D721Med (cell line): Measurements from ENCODE around the gene ZDHHC14.
"Not testable (repeated sequence)": the region's sequence is repeated elsewhere in the genome, so short reads cannot be mapped to it uniquely, and the experiment has no call there.

Source experiments
- DNase-seq: peaks from one replicate; pipeline ENCODE4 v3.0.0; 2011; ENCODE audit warnings: low spot score; ENCODE audit not compliant: insufficient read length
- FAIRE-seq: peaks from 2 replicates; lab custom pipeline; 2011; peaks lifted over from hg19 to GRCh38; lab: Jason Lieb, UNC
- TF ChIP-seq, protein P1 (sequence below): IDR thresholded peaks from 2 replicates; pipeline ENCODE4 v1.5.1; 2012; ENCODE audit warnings: mild to moderate bottlenecking, control low read depth; ENCODE audit not compliant: insufficient read depth; ENCODE audit errors: missing control alignments

The ZDHHC14 gene

DNA sequence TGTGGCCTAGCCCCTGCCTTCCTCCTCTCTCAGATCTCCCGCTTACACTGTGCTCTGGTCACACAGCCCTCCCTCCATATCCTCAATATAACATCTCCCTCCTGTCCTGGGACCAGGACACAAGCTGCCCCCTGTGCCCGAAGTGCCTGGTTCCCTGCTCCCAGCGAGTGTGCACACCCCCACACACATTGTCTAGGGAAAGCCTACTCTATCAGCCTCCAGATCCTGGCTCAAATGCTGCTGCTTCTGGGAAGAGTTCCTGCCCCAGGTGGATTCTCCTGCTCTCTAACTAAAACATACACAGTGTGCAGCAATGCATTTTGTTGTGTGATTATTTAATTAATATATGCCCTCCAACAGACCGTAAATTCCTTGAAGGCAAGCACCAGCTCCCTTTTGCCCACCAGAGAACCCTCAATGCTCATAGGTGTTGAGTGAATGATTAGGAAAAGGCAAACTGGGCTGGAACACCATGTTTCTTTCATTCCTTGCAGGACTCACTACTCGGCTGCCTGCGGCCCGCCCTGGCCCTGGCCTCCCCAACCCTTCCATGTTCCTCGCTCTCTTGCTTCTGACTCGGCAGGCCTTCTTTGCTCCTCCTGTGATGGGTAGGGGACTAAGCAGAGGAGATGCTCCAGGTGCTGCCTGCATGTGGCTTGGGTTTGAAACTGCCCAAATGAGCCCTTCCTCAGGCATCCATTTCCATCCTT lies 194.6 kb downstream of the ZDHHC14 start:
- no peak for FAIRE-seq
- TF ChIP-seq, protein P1, sequence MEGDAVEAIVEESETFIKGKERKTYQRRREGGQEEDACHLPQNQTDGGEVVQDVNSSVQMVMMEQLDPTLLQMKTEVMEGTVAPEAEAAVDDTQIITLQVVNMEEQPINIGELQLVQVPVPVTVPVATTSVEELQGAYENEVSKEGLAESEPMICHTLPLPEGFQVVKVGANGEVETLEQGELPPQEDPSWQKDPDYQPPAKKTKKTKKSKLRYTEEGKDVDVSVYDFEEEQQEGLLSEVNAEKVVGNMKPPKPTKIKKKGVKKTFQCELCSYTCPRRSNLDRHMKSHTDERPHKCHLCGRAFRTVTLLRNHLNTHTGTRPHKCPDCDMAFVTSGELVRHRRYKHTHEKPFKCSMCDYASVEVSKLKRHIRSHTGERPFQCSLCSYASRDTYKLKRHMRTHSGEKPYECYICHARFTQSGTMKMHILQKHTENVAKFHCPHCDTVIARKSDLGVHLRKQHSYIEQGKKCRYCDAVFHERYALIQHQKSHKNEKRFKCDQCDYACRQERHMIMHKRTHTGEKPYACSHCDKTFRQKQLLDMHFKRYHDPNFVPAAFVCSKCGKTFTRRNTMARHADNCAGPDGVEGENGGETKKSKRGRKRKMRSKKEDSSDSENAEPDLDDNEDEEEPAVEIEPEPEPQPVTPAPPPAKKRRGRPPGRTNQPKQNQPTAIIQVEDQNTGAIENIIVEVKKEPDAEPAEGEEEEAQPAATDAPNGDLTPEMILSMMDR, result no peak

DNA sequence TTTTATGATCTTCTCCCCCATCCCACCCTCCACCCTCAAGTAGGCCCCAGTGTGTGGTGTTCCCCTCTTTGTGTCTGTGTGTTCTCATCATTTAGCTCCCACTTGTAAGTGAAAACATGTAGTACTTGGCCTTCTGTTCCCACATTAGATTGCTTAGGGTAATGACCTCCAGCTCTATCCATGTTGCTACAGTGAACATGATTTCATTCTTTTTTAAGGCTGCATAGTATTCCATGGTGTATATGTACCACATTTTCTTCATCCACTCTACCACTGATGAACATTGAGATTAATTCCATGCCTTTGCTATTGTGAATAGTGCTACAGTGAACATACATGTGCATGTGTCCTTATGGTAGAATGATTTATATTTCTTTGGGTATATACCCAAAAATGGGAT lies 196.0 kb downstream of the ZDHHC14 start:
- FAIRE-seq, DNase-seq: not testable (repeated sequence)

More for the DNA sequence above, 194.6 kb downstream of the ZDHHC14 start:
- DNase-seq, result no peak

DNA sequence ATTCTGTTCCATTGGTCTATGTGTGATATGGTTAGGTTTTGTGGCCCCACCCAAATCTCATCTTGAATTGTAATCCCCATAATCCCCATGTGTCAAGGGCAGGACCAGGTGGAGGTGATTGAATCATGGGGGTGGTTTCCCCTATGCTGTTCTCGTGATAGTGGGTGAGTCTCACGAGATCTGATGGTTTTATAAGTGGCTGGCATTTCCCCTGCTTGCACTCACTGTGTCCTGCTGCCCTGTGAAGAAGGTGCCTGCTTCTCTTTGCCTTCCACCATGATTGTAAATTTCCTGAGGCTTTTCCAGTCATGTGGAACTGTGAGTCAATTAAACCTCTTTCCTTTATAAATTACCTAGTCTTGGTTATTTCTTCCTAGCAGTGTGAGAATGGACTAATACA lies 197.5 kb downstream of the ZDHHC14 start:
- FAIRE-seq, DNase-seq: not testable (repeated sequence)

DNA sequence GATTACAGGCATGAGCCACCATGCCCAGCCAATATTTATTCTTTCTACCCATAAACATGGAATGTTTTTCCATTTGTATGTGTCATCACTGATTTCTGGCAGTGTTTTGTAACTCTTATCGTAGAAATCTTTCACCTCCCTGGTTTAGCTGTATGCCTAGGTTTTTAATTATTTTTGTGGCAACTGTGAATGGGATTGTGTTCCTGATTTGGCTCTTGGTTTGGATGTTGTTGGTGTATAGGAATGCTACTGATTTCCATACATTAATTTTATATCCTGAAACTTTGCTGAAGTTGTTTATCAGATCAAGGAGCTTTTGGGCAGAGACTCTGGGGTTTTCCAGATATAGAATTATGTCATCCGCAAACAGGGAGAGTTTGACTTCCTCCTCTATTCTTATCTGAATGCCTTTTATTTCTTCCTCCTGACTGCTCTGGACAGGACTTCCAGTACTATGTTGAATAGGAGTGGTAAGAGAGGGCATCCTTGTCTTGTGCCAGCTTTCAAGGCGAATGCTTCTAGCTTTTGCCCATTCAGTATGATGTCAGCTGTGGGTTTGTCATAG lies 198.6 kb downstream of the ZDHHC14 start:
- DNase-seq (no peak), FAIRE-seq (no peak)
- TF ChIP-seq, protein P1, result no peak

DNA sequence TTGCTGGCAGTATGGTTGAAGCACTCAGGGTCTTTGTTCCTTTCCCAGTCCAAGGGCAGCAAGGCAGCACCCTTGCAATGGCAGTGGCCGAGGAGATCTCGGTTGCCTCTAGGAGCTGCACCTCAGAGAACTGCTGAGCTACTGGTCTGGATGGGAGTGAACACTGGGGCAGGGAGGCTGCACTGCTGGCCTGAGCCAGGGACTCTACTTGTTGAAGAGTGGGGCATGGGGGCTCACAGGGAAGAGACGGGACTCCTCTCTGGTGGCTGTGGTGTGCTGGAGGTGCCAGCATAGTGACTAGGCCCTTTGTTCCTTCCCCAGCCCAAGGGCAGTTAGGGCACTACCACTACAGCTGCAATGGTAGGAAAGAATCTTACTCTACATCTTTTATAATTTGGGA lies 203.0 kb downstream of the ZDHHC14 start:
- DNase-seq (no peak), FAIRE-seq (no peak)
- TF ChIP-seq, protein P1, result no peak

DNA sequence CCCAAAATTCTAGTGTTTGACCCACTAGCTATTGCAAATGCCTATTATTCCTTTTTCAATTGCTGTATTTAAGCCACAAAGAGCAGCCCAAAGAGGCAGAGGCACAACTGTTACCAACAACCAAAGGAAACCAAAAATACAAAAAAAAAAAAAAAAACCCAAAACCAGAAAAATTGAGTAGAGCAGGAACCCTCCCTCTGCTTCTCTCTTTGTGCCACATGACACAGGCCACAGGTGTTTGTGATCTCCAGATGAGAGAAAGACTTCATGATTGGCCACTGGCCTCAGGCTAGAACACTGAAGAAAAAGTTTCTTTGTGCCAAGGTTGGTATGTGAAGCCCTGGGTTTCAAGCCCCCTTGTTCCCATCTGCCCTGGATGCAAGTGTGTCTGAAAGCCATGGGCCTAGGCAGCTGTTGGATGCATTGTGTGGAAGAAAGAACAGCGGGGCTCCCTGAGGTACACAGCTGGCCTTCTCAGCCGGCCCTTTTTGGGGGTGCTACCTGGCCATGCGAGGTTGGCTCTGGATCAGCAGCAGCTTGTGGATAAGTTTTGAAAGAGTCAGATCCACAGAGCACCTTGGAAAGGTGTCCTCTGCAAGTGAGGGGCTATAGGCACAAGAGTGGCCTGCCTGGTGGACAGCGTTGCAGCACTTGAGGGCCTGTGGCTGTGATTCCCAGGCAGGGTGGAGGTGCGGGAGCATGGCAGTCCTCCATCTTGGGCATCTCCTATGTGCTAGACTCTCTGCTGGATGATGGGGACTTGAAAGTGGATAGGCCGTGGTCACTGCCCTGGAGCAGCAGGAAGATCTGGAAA lies 204.5 kb downstream of the ZDHHC14 start:
- DNase-seq (no peak), FAIRE-seq (no peak)
- TF ChIP-seq, protein P1, result no peak

DNA sequence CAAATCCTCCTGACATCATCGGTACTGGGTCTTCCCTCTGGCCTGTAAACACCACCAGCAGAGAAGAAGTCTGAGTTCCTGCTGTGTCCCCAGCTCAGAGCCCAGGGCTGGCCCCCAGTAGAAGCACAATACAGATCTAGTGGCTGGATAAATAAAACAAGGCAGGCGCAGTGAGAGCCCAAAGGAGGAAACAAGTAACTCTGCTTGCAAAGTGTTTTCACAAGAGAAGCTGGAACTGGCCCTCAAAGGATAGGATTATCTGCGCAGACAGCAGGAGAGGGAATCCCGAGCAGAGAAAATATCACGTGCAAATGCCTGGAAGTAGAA lies 205.1 kb downstream of the ZDHHC14 start:
- TF ChIP-seq, protein P1, result no peak
- FAIRE-seq, result no peak
- no peak for DNase-seq

DNA sequence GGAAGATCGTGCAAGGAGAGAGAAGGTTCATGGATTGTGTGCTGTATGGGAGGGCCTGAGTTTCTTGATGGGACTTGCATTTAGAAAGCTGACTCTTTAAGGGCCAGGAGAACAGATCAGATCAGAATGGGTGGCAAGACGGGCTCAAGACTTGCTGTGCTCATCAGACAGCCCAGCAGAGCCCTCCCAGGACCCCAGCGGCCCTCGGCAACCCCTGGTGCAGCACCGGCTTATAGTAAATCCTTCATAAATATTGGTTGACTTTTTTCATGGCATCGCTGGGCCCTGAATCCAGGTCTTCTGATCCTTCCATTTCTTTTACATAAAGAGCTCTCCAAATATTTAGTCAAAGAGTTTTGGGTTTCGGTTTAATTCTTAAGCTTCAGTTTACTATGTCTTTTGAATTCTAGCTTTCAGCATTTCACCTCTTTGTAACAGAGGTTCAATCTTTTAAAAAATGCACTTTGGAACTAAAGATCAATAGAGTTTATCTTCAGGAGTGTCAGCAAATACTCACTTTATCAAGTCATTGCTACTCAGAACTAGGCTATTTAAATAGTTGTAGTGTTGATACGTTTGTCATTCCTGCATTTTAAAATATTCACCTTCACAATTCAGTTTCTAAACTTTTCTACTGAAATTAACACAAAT lies 205.6 kb downstream of the ZDHHC14 start:
- TF ChIP-seq, protein P1, result no peak
- no peak for FAIRE-seq
- DNase-seq, result no peak
